Neural cell (in vitro differentiated cells): Measurements from ENCODE around the gene KATNA1. TPM values are rescaled to one million over a fixed set of nuclear protein-coding genes. Genes with fewer than 3 reads are reported as not detected.

ENCODE experiments used
- H2AFZ ChIP-seq: fragments of 200-600, 300-800 bp; sonication (generic), shearing (Covaris generic); 2 replicates; pipeline ENCODE4 v1.6.0; 2014; ENCODE audit warnings: low read depth, mild to moderate bottlenecking, antibody characterized with exemption, low read length, moderate library complexity
- H3F3A ChIP-seq: fragments of 200-600 bp; shearing (Covaris generic); 2 replicates; pipeline ENCODE4 v1.6.1; 2016; ENCODE audit warnings: mild to moderate bottlenecking, moderate library complexity, mixed read lengths, antibody characterized with exemption, low read length; ENCODE audit not compliant: insufficient read depth, poor library complexity, severe bottlenecking
- H3K27ac ChIP-seq: fragments of 200-600, 300-800 bp; sonication (generic), shearing (Covaris generic); 2 replicates; pipeline ENCODE4 v1.5.1; 2014; ENCODE audit warnings: mild to moderate bottlenecking, low read length, moderate library complexity
- H3K27me3 ChIP-seq: fragments of 300-800, 200-600 bp; sonication (generic), shearing (Covaris generic); 2 replicates; pipeline ENCODE4 v1.6.0; 2014; ENCODE audit warnings: mild to moderate bottlenecking, low read depth, low read length, moderate library complexity; ENCODE audit not compliant: insufficient read depth
- H3K36me3 ChIP-seq: fragments of 300-800, 200-600 bp; sonication (generic), shearing (Covaris generic); 2 replicates; pipeline ENCODE4 v1.5.1; 2014; ENCODE audit warnings: mild to moderate bottlenecking, antibody characterized with exemption, low read length, moderate library complexity; ENCODE audit not compliant: insufficient read depth
- H3K4me2 ChIP-seq: fragments of 300-800, 200-600 bp; sonication (generic), shearing (Covaris generic); 2 replicates; pipeline ENCODE4 v1.6.0; 2014; ENCODE audit warnings: mild to moderate bottlenecking, low read length
- H3K4me3 ChIP-seq: fragments of 300-800, 200-600 bp; sonication (generic), shearing (Covaris generic); 2 replicates; pipeline ENCODE4 v1.5.1; 2014; ENCODE audit warnings: mild to moderate bottlenecking, low read length, moderate library complexity
- H3K79me2 ChIP-seq: fragments of 200-600 bp; shearing (Covaris generic); replicated peaks from 2 replicates; pipeline ENCODE4 v1.6.0; 2014; ENCODE audit warnings: mild to moderate bottlenecking, low read length, moderate library complexity; ENCODE audit not compliant: insufficient read depth
- H3K9ac ChIP-seq: fragments of 300-800, 200-600 bp; sonication (generic), shearing (Covaris generic); 2 replicates; pipeline ENCODE4 v1.6.1; 2016; ENCODE audit warnings: mild to moderate bottlenecking, low read length, mixed read lengths
- H3K9me2 ChIP-seq: fragments of 200-600 bp; shearing (Covaris generic); 2 replicates; pipeline ENCODE4 v1.6.1; 2016; ENCODE audit warnings: mild to moderate bottlenecking, low read length, mixed read lengths; ENCODE audit not compliant: insufficient read depth
- H3K9me3 ChIP-seq: fragments of 200-600, 300-800 bp; sonication (generic), shearing (Covaris generic); 2 replicates; pipeline ENCODE4 v1.6.1; 2016; ENCODE audit warnings: mild to moderate bottlenecking, mixed run types, low read length, moderate library complexity, mixed read lengths
- H4K20me1 ChIP-seq: fragments of 200-600 bp; shearing (Covaris generic); 2 replicates; pipeline ENCODE4 v1.6.1; 2016; ENCODE audit warnings: mild to moderate bottlenecking, mixed run types; ENCODE audit not compliant: insufficient read depth
- EP300 ChIP-seq: fragments of 450-650 bp; conservative IDR thresholded peaks from 2 replicates; pipeline ENCODE4 v1.6.1; 2014; ENCODE audit warnings: antibody characterized with exemption, mild to moderate bottlenecking, moderate library complexity; ENCODE audit not compliant: poor library complexity, severe bottlenecking
- EZH2 ChIP-seq: fragments of 200-600, 300-800 bp; shearing (Covaris generic), sonication (generic); IDR thresholded peaks from 2 replicates; pipeline ENCODE4 v1.6.1; 2014; ENCODE audit warnings: antibody characterized with exemption, low read length, borderline replicate concordance, mild to moderate bottlenecking; ENCODE audit not compliant: insufficient read depth, poor library complexity, severe bottlenecking
- MXI1 ChIP-seq: fragments of 450-650 bp; conservative IDR thresholded peaks from 2 replicates; pipeline ENCODE4 v1.6.1; 2014; ENCODE audit warnings: antibody characterized with exemption, mild to moderate bottlenecking; ENCODE audit not compliant: poor library complexity, severe bottlenecking
- POLR2AphosphoS5 ChIP-seq: IDR thresholded peaks from 2 replicates; pipeline ENCODE4 v1.6.1; 2012
- RAD21 ChIP-seq: fragments of 450-650 bp; conservative IDR thresholded peaks from 2 replicates; pipeline ENCODE4 v1.6.1; 2014; ENCODE audit warnings: antibody characterized with exemption, mild to moderate bottlenecking, moderate library complexity
- REST ChIP-seq: IDR thresholded peaks from 2 replicates; pipeline ENCODE4 v1.6.1; 2012; ENCODE audit warnings: borderline replicate concordance
- SMC3 ChIP-seq: fragments of 450-650 bp; conservative IDR thresholded peaks from 2 replicates; pipeline ENCODE4 v1.6.1; 2014; ENCODE audit warnings: antibody characterized with exemption, mild to moderate bottlenecking, moderate library complexity; ENCODE audit not compliant: poor library complexity
- TAF1 ChIP-seq: IDR thresholded peaks from 2 replicates; pipeline ENCODE4 v1.6.1; 2012; ENCODE audit warnings: low read depth
- polyA plus RNA-seq: library from polyadenylated mRNA; depleted of rRNA; stranded (reverse); fragments of >200 nt; gene quantifications from 2 replicates; pipeline ENCODE4 v1.2.3, GENCODE V29; 2014
- TF ChIP-seq, protein P1 (sequence below): fragments of 450-650 bp; IDR thresholded peaks from 2 replicates; pipeline ENCODE4 v1.5.1; 2014; ENCODE audit warnings: antibody characterized with exemption, mild to moderate bottlenecking, moderate library complexity; ENCODE audit not compliant: poor library complexity, severe bottlenecking

The KATNA1 gene
- polyA plus RNA-seq, 1 donor from 2014 or later: 23.1 TPM

DNA sequence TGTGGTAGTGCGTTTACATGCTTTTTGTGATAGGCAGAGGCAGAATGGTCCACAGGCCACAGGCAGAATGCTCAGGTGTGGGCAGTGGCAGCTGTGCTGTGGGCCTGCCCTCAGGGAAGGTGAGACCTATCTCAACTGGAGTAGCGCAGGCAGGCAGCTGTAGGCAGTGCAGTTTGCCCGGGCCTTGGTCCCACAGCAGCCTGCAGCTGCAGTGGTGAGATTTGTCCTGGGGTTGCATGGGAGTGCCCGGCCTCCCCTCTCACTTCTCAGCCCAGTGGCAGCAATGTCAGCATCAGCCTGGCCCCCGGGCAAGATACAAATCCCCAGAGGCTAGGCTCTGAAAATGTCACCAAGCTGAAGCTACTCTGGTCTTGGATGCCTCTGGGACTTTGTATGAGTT is 96.6 kb downstream of the KATNA1 start:
- TF ChIP-seq, protein P1, sequence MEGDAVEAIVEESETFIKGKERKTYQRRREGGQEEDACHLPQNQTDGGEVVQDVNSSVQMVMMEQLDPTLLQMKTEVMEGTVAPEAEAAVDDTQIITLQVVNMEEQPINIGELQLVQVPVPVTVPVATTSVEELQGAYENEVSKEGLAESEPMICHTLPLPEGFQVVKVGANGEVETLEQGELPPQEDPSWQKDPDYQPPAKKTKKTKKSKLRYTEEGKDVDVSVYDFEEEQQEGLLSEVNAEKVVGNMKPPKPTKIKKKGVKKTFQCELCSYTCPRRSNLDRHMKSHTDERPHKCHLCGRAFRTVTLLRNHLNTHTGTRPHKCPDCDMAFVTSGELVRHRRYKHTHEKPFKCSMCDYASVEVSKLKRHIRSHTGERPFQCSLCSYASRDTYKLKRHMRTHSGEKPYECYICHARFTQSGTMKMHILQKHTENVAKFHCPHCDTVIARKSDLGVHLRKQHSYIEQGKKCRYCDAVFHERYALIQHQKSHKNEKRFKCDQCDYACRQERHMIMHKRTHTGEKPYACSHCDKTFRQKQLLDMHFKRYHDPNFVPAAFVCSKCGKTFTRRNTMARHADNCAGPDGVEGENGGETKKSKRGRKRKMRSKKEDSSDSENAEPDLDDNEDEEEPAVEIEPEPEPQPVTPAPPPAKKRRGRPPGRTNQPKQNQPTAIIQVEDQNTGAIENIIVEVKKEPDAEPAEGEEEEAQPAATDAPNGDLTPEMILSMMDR: no peak
- TF ChIP-seq SMC3 (no peak), RAD21 (no peak), EZH2 (no peak), EP300 (no peak), MXI1 (no peak), POLR2AphosphoS5 (no peak), REST (no peak), TAF1 (no peak)
- Histone ChIP-seq H3K9me2 (no peaks in the 10 kb centered on the region), H3K27ac (no peak overlapping the region), H3K79me2 (no peaks in the 10 kb centered on the region), H4K20me1 (no peaks in the 10 kb centered on the region), H3K4me3 (no peak overlapping the region), H3F3A (no peaks in the 10 kb centered on the region), H3K9me3 (no peaks in the 10 kb centered on the region), H3K4me2 (no peak overlapping the region), H2AFZ (no peak overlapping the region), H3K27me3 (no peaks in the 10 kb centered on the region), H3K9ac (no peak overlapping the region), H3K36me3 (no peaks in the 10 kb centered on the region)

DNA sequence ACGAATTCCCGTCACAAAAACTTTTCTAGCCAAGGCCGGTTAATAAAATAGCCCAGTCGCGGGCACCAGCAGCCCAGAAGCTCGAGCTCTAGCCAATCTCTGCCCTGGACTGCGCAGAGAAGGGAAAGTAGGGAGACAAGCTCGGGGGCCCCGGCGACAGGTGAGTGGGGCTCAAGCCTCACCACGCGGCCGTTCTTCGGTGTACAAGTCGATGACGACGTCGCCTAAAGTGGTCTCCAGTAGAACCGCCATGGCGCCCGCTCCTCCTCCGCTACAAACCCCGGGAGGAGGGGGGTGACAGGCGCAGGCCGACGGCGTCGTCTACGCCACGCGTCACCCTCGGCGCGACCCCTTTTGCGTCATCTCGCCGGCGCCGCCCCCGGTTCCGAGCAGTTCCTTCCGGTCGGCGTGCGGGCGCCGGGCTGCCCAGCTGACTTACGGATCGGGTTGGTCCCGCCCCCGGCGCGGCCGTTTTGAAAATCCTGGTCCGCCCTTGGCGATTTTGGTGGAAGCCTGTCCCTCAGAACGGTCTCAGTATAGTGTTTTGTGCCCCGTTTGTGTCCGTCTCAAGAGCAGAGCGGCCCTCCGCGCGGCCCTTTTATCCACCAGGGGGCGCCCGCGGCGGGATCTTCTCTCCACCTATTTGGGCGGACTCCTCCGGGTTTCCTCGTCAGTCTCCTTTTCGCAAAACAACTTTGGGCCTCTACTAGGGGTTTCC is 102.6 kb downstream of the KATNA1 start, which contains the start of gene PPIL4:
Gene PPIL4 (minus strand): TSS at position 290 of the 718 bp plus-strand sequence. CDS start 38 bp downstream, at position 252.
- TF ChIP-seq POLR2AphosphoS5 (peak; percentile 98), RAD21 (peak; percentile 65), SMC3 (peak; percentile 80), EZH2 (no peak), EP300 (peak; percentile 89), REST (peak; percentile 76), MXI1 (peak; percentile 94), TAF1 (peak; percentile 66)
- TF ChIP-seq, protein P1: peak; percentile 99
- no peaks in the 10 kb centered on the region for H3K9me2 ChIP-seq
- H4K20me1 ChIP-seq: no peaks in the 10 kb centered on the region
- H3K9ac ChIP-seq: peak within 1 kb of the TSS; percentile 96
- no peaks in the 10 kb centered on the region for H3K27me3 ChIP-seq
- no peaks in the 10 kb centered on the region for H3K36me3 ChIP-seq
- peaks cover 48% of the 10 kb centered on the region for H3K79me2 ChIP-seq
- peak within 1 kb of the TSS; percentile 90 for H2AFZ ChIP-seq
- H3K27ac ChIP-seq: peak within 1 kb of the TSS; percentile 97
- no peaks in the 10 kb centered on the region for H3K9me3 ChIP-seq
- H3K4me3 ChIP-seq: peak within 1 kb of the TSS; percentile 90
- peak within 1 kb of the TSS; percentile 89 for H3K4me2 ChIP-seq
- no peaks in the 10 kb centered on the region for H3F3A ChIP-seq
